ENCODE measurements around the gene COL25A1.

DNA sequence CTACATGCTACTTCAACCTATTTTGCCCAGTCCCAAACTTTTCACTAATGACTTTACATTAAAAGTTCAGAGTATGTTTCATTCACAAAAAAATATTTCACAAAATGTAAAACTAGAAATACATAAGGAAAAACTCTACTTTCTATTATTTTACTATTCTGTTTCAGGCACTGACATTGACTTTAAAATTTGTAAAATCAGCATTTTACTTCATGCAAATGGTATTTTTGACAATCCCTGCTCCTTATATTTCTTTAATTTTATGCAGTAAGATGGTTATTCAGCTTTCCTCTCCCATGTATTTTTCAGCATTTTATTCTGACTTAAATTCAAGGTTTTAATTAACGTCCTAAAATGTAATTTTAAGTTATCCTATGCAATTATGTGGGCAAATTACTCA lies 178.5 kb downstream of the COL25A1 start:
- no peak for TF ChIP-seq SMC3 (IDR thresholded peaks at IDR 0.05)
- TF ChIP-seq, protein P1, sequence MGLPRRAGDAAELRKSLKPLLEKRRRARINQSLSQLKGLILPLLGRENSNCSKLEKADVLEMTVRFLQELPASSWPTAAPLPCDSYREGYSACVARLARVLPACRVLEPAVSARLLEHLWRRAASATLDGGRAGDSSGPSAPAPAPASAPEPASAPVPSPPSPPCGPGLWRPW (IDR thresholded peaks at IDR 0.05): no peak
- TF ChIP-seq RAD21 (conservative IDR thresholded peaks at IDR 0.05 in 1 of 2, IDR thresholded peaks at IDR 0.05 in 1 of 2): no peak
- no peak for TF ChIP-seq KDM5A (IDR thresholded peaks at IDR 0.05)
- no peak for TF ChIP-seq CEBPB (IDR thresholded peaks at IDR 0.05)
- TF ChIP-seq, protein P2, sequence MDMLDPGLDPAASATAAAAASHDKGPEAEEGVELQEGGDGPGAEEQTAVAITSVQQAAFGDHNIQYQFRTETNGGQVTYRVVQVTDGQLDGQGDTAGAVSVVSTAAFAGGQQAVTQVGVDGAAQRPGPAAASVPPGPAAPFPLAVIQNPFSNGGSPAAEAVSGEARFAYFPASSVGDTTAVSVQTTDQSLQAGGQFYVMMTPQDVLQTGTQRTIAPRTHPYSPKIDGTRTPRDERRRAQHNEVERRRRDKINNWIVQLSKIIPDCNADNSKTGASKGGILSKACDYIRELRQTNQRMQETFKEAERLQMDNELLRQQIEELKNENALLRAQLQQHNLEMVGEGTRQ (IDR thresholded peaks at IDR 0.05): no peak
- TF ChIP-seq, protein P3, sequence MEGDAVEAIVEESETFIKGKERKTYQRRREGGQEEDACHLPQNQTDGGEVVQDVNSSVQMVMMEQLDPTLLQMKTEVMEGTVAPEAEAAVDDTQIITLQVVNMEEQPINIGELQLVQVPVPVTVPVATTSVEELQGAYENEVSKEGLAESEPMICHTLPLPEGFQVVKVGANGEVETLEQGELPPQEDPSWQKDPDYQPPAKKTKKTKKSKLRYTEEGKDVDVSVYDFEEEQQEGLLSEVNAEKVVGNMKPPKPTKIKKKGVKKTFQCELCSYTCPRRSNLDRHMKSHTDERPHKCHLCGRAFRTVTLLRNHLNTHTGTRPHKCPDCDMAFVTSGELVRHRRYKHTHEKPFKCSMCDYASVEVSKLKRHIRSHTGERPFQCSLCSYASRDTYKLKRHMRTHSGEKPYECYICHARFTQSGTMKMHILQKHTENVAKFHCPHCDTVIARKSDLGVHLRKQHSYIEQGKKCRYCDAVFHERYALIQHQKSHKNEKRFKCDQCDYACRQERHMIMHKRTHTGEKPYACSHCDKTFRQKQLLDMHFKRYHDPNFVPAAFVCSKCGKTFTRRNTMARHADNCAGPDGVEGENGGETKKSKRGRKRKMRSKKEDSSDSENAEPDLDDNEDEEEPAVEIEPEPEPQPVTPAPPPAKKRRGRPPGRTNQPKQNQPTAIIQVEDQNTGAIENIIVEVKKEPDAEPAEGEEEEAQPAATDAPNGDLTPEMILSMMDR (IDR thresholded peaks at IDR 0.05): no peak
- TF ChIP-seq RNF2 (IDR thresholded peaks at IDR 0.05; ENCODE audit: borderline replicate concordance, low read depth): no peak
- TF ChIP-seq POLR2A (IDR thresholded peaks at IDR 0.05; ENCODE audit: low read length): no peak
- TF ChIP-seq, protein P4, sequence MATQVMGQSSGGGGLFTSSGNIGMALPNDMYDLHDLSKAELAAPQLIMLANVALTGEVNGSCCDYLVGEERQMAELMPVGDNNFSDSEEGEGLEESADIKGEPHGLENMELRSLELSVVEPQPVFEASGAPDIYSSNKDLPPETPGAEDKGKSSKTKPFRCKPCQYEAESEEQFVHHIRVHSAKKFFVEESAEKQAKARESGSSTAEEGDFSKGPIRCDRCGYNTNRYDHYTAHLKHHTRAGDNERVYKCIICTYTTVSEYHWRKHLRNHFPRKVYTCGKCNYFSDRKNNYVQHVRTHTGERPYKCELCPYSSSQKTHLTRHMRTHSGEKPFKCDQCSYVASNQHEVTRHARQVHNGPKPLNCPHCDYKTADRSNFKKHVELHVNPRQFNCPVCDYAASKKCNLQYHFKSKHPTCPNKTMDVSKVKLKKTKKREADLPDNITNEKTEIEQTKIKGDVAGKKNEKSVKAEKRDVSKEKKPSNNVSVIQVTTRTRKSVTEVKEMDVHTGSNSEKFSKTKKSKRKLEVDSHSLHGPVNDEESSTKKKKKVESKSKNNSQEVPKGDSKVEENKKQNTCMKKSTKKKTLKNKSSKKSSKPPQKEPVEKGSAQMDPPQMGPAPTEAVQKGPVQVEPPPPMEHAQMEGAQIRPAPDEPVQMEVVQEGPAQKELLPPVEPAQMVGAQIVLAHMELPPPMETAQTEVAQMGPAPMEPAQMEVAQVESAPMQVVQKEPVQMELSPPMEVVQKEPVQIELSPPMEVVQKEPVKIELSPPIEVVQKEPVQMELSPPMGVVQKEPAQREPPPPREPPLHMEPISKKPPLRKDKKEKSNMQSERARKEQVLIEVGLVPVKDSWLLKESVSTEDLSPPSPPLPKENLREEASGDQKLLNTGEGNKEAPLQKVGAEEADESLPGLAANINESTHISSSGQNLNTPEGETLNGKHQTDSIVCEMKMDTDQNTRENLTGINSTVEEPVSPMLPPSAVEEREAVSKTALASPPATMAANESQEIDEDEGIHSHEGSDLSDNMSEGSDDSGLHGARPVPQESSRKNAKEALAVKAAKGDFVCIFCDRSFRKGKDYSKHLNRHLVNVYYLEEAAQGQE (IDR thresholded peaks at IDR 0.05): no peak
